Vagina (tissue), 2 donors: ENCODE results near the gene KLHDC9. TPM values are rescaled to one million over a fixed set of nuclear protein-coding genes. Genes with fewer than 3 reads are reported as not detected.

ENCODE experiments used
- DNase-seq, 2 donors: peaks; one replicate each; pipeline ENCODE4 v3.0.0-alpha.2; 2017; ENCODE audit errors: extremely low spot score in 2 of 2
- H3K27ac ChIP-seq: fragments of 200-600 bp; sonication (generic); one replicate; pipeline ENCODE4 v1.5.1; 2019
- H3K27me3 ChIP-seq: fragments of 200-600 bp; sonication (generic); one replicate; pipeline ENCODE4 v1.5.1; 2019
- H3K36me3 ChIP-seq, 2 donors: fragments of 200-600 bp; sonication (generic); one replicate each; pipeline ENCODE4 v1.5.1; 2017 to 2019
- H3K4me1 ChIP-seq: fragments of 200-600 bp; sonication (generic); one replicate; pipeline ENCODE4 v1.5.1; 2019
- H3K4me3 ChIP-seq, 2 donors: fragments of 200-600 bp; sonication (generic); 1 replicate in 1 of 2; 2 replicates in 1 of 2; pipeline ENCODE4 v1.5.1; 2016 to 2019
- H3K9me3 ChIP-seq: fragments of 200-600 bp; sonication (generic); one replicate; pipeline ENCODE4 v1.5.1; 2019
- POLR2A ChIP-seq, 2 donors: fragments of 450-650 bp; IDR thresholded peaks; one replicate each; pipeline ENCODE4 v1.6.1; 2017; ENCODE audit warnings: antibody characterized with exemption in 2 of 2, mild to moderate bottlenecking in 2 of 2, moderate library complexity in 2 of 2
- POLR2AphosphoS5 ChIP-seq, 2 donors: sonication (generic); formaldehyde crosslinking; IDR thresholded peaks; one replicate each; pipeline ENCODE4 v1.9.0; 2017; ENCODE audit warnings: antibody characterized with exemption in 2 of 2, mild to moderate bottlenecking in 2 of 2, low read depth in 1 of 2; ENCODE audit not compliant: insufficient read depth in 1 of 2
- intact Hi-C: fragments of 100-400 bp; cut with DNase I; formaldehyde crosslinking; loops from one replicate; pipeline ENCODE4 v1.15.1; 2023
- total RNA-seq: library from RNA; depleted of rRNA; stranded (reverse); fragments of >200 nt; gene quantifications from one replicate; pipeline ENCODE4 v1.2.3, GENCODE V29; 2016
- TF ChIP-seq, protein P1 (sequence below), 3 experiments: fragments of 450-650 bp in 2 of 3; fragments of 200-600 bp in 1 of 3; sonication (generic) in 1 of 3; IDR thresholded peaks; one replicate each; pipeline ENCODE4 v1.5.1; 2017 to 2019; ENCODE audit warnings: antibody characterized with exemption in 3 of 3, mild to moderate bottlenecking in 2 of 3, moderate library complexity in 2 of 3

KLHDC9 gene
- 9.3 TPM for total RNA-seq

- Histone ChIP-seq H3K27me3 (no peaks in the 10 kb centered on the region), H3K4me1 (peaks cover 16% of the 10 kb centered on the region), H3K9me3 (no peaks in the 10 kb centered on the region), H3K27ac (peak within 1 kb of the TSS; percentile 31), H3K4me3 (peak within 1 kb of the TSS; percentile 43 to 52), H3K36me3 (peaks cover 0 to 15% of the 10 kb centered on the region in 2 donors)
- TF ChIP-seq POLR2A (IDR thresholded peaks at IDR 0.05) (no peak), POLR2AphosphoS5 (IDR thresholded peaks at IDR 0.05; ENCODE audit: insufficient read depth in 1 of 2, low read depth in 1 of 2) (peak in 1 of 2 donors; percentile 40)
- TF ChIP-seq, protein P1, sequence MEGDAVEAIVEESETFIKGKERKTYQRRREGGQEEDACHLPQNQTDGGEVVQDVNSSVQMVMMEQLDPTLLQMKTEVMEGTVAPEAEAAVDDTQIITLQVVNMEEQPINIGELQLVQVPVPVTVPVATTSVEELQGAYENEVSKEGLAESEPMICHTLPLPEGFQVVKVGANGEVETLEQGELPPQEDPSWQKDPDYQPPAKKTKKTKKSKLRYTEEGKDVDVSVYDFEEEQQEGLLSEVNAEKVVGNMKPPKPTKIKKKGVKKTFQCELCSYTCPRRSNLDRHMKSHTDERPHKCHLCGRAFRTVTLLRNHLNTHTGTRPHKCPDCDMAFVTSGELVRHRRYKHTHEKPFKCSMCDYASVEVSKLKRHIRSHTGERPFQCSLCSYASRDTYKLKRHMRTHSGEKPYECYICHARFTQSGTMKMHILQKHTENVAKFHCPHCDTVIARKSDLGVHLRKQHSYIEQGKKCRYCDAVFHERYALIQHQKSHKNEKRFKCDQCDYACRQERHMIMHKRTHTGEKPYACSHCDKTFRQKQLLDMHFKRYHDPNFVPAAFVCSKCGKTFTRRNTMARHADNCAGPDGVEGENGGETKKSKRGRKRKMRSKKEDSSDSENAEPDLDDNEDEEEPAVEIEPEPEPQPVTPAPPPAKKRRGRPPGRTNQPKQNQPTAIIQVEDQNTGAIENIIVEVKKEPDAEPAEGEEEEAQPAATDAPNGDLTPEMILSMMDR (IDR thresholded peaks at IDR 0.05), result peak in 1 of 3 experiments; percentile 4
- DNase-seq, result no peak
- intact Hi-C loops, result loop anchor here (5.0 to 10.0 kb wide), 2 partner anchors 51 to 104 kb away; partner anchors contain the start of gene USF1
Measured at GRCh38 chr1:161098210-161099068, at the start of gene KLHDC9. KLHDC9 (plus strand) TSS chr1:161098361; CDS start chr1:161098536, 175 bp downstream.

DNA sequence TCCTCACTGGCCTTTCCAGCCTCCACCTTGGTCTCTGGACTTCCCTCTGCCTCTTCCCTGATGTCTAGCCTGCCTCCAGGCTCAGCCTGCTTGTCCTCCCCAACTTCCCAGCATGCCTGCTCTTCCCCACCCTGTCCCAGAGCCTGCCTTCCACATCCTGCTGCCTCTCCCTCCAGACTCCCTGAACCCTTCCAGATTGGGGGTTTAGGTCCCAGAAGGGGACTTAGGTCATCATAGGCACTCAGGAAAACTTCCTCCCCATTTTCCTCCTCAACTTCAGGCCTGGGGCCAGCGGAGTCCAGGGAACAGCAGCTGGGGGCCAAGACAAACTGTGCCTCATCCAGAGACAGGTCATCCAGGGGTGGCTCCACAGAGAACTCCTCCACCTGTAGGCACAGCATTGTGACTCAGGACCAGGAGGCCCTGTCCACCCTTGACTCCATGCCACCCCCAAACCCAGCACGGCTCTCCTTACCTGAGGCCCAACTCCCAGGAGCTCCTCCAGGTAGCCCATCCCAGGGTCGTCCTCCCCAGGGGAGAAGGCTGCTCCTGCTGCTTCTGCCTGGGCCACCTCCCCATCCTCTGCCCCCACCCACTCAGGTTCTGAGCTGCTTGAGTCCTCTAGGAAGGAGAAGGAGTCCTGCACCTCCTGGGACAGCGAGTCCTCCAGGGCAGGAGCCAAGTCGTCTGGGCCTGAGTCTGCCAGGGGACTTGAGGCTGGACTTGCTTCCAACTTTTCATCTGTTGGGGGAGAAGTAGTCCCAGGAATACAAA is 49.0 kb upstream of the KLHDC9 start:
- TF ChIP-seq POLR2A (IDR thresholded peaks at IDR 0.05) (no peak), POLR2AphosphoS5 (IDR thresholded peaks at IDR 0.05; ENCODE audit: insufficient read depth in 1 of 2, low read depth in 1 of 2) (no peak)
- TF ChIP-seq, protein P1 (IDR thresholded peaks at IDR 0.05), result no peak
- intact Hi-C loops, result loop anchor here (5.0 kb wide), 1 partner anchor 48 kb away; the partner anchor contains the start of gene KLHDC9
- DNase-seq, result no peak
- no peaks in the 10 kb centered on the region for H3K36me3 ChIP-seq
- H3K27ac ChIP-seq, result no peak overlapping the region
- peaks cover 6% of the 10 kb centered on the region for H3K4me1 ChIP-seq
- no peak overlapping the region for H3K4me3 ChIP-seq
- H3K9me3 ChIP-seq, result no peaks in the 10 kb centered on the region
- no peaks in the 10 kb centered on the region for H3K27me3 ChIP-seq

- Histone ChIP-seq H3K4me3 (no peak overlapping the region), H3K27ac (no peak overlapping the region), H3K36me3 (no peaks in the 10 kb centered on the region), H3K9me3 (no peaks in the 10 kb centered on the region), H3K27me3 (no peaks in the 10 kb centered on the region), H3K4me1 (no peaks in the 10 kb centered on the region)
- intact Hi-C loops, result no loop called here
- no peak for DNase-seq
- TF ChIP-seq POLR2A (IDR thresholded peaks at IDR 0.05) (no peak), POLR2AphosphoS5 (IDR thresholded peaks at IDR 0.05; ENCODE audit: insufficient read depth in 1 of 2, low read depth in 1 of 2) (no peak)
- TF ChIP-seq, protein P1 (IDR thresholded peaks at IDR 0.05), result no peak
Measured at GRCh38 chr1:161051219-161051618, 46.9 kb upstream of the KLHDC9 start.

DNA sequence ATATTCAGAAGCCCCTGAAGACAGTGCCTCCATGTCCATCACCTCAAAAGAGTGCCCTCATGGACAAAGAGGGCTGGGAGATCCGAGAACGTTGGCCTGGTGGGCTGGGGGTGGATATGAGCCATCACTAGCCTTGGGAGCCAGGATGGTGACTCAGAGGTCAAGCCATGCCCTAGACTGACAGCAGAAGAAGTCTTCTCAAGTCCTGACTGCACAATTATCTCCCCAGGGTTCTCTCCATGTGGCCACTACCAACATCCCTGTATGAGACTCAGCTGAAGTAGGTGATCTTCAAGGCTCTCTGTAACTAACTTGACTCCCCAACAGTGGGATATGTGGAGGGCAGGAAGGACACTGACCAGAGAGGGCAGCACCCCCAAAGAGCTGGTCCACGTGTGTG is 45.3 kb upstream of the KLHDC9 start:
- no peak overlapping the region for H3K27ac ChIP-seq
- intact Hi-C loops, result no loop called here
- H3K4me1 ChIP-seq, result no peaks in the 10 kb centered on the region
- no peaks in the 10 kb centered on the region for H3K9me3 ChIP-seq
- TF ChIP-seq POLR2A (IDR thresholded peaks at IDR 0.05) (no peak), POLR2AphosphoS5 (IDR thresholded peaks at IDR 0.05; ENCODE audit: insufficient read depth in 1 of 2, low read depth in 1 of 2) (no peak)
- TF ChIP-seq, protein P1 (IDR thresholded peaks at IDR 0.05), result no peak
- no peak for DNase-seq
- no peak overlapping the region for H3K4me3 ChIP-seq
- H3K36me3 ChIP-seq, result no peaks in the 10 kb centered on the region
- H3K27me3 ChIP-seq, result no peaks in the 10 kb centered on the region
